ENCODE results near the gene HSPA12B. TPM values are rescaled to one million over a fixed set of nuclear protein-coding genes. Genes with fewer than 3 reads are reported as not detected.

Gene HSPA12B
- total RNA-seq, 1 experiment from 2014 or later, result not detected

GRCh38 chr20:3794701-3795420, 62.4 kb downstream of the HSPA12B start:
- peaks cover 6% of the 10 kb centered on the region for H3K36me3 Mint-ChIP-seq (ENCODE audit: insufficient read depth, unreplicated experiment)
- BruUV-seq (replicated peaks), result no TSS peak
- CTCF ChIA-PET, result interaction anchor here (0.7 kb wide), 1 partner anchor 13 kb away, joined by 3 read pairs; no protein-coding TSS in a partner anchor
- POLR2A ChIA-PET, result interaction anchor here (1.8 kb wide), 1 partner anchor 27 kb away, joined by 11 read pairs; the partner anchor contains the start of gene ADISSP
- no peaks in the 10 kb centered on the region for H3K9me3 Mint-ChIP-seq (ENCODE audit: unreplicated experiment)
- H3K27me3 Mint-ChIP-seq (ENCODE audit: insufficient read depth, unreplicated experiment), result no peaks in the 10 kb centered on the region
- no peak for TF ChIP-seq CTCF (IDR thresholded peaks at IDR 0.05; ENCODE audit: insufficient read depth in 1 of 2, low read depth in 1 of 2, low read length in 1 of 2, severe bottlenecking in 1 of 2, unreplicated experiment in 1 of 2)
- H3K9me3 ChIP-seq, result no peaks in the 10 kb centered on the region
- intact Hi-C loops (cut with micrococcal nuclease; ENCODE audit: unreplicated experiment), result no loop called here
- no peak overlapping the region for H3K27ac Mint-ChIP-seq (ENCODE audit: unreplicated experiment)
- H3K4me3 ChIP-seq (ENCODE audit: low read depth, low read length), result no peak overlapping the region
- H3K4me1 Mint-ChIP-seq (ENCODE audit: low read depth, unreplicated experiment), result peaks cover 16% of the 10 kb centered on the region
- no peaks in the 10 kb centered on the region for H3K27me3 ChIP-seq (replicated peaks; ENCODE audit: control insufficient read depth, insufficient read depth, low read length)
- H3K36me3 ChIP-seq (ENCODE audit: control insufficient read depth, insufficient read depth, low read length), result peaks cover 6% of the 10 kb centered on the region
- H3K4me1 ChIP-seq, result peaks cover 28% of the 10 kb centered on the region
- no peak for DNase-seq
- peak overlapping the region; percentile 84 for H3K4me3 Mint-ChIP-seq (ENCODE audit: unreplicated experiment)

GRCh38 chr20:3795511-3796468, 63.3 kb downstream of the HSPA12B start, which contains the start of gene CDC25B:
Gene CDC25B, plus strand, starts transcription at chr20:3796310. Its CDS starts 222 bp downstream, at chr20:3796532.
- Histone ChIP-seq H3K9me3 (no peaks in the 10 kb centered on the region), H3K27me3 (replicated peaks; ENCODE audit: control insufficient read depth, insufficient read depth, low read length) (no peaks in the 10 kb centered on the region), H3K36me3 (ENCODE audit: control insufficient read depth, insufficient read depth, low read length) (peaks cover 6% of the 10 kb centered on the region), H3K4me3 (ENCODE audit: low read depth, low read length) (peak within 1 kb of the TSS; percentile 69), H3K4me1 (peaks cover 36% of the 10 kb centered on the region)
- Mint-ChIP-seq H3K4me3 (ENCODE audit: unreplicated experiment) (peak within 1 kb of the TSS; percentile 84), H3K9me3 (ENCODE audit: unreplicated experiment) (no peaks in the 10 kb centered on the region), H3K27ac (ENCODE audit: unreplicated experiment) (peak within 1 kb of the TSS; percentile 93), H3K4me1 (ENCODE audit: low read depth, unreplicated experiment) (peaks cover 25% of the 10 kb centered on the region), H3K27me3 (ENCODE audit: insufficient read depth, unreplicated experiment) (no peaks in the 10 kb centered on the region), H3K36me3 (ENCODE audit: insufficient read depth, unreplicated experiment) (peaks cover 13% of the 10 kb centered on the region)
- peak; percentile 49 to 68 for TF ChIP-seq CTCF (IDR thresholded peaks at IDR 0.05; ENCODE audit: insufficient read depth in 1 of 2, low read depth in 1 of 2, low read length in 1 of 2, severe bottlenecking in 1 of 2, unreplicated experiment in 1 of 2)
- ChIA-PET CTCF (interaction anchor here (0.6 to 1.9 kb wide), 4 partner anchors 9 to 79 kb away, joined by 3 to 18 read pairs (median 4); partner anchors contain the start of genes AP5S1 and CENPB), POLR2A (interaction anchor here (0.5 to 1.8 kb wide), 8 partner anchors 9 to 376 kb away, joined by 3 to 11 read pairs (median 4); partner anchors contain the start of genes ADISSP, AP5S1 and CENPB)
- peak; percentile 90 to 95 for DNase-seq
- intact Hi-C loops (cut with micrococcal nuclease; ENCODE audit: unreplicated experiment), result no loop called here
- TSS peak; percentile 93 for BruUV-seq (replicated peaks)

All from Caco-2 (cell line).